Activated T-helper 2 cell treated with anti-CD3 and anti-CD28 coated beads, Interferon-gamma antibody, Interleukin-2, Interleukin-4, amounts not matched to agents 10 μg/mL and 5 μg/mL and 100 μg/mL, durations not matched to agents 14 hours and 24 hours and 36 hours (primary cell): ENCODE data around the gene PNMA8B. TPM values are rescaled to one million over a fixed set of nuclear protein-coding genes. Genes with fewer than 3 reads are reported as not detected.

Source experiments
- DNase-seq: peaks from one replicate; pipeline ENCODE4 v3.0.0; 2021; ENCODE audit warnings: low spot score
- H3K27ac Mint-ChIP-seq: one replicate; pipeline ENCODE4 v1.8.0; 2021; ENCODE audit warnings: mixed read lengths
- H3K27me3 Mint-ChIP-seq: one replicate; pipeline ENCODE4 v1.8.0; 2021; ENCODE audit warnings: low read depth, mixed read lengths
- H3K36me3 Mint-ChIP-seq: one replicate; pipeline ENCODE4 v1.8.0; 2021; ENCODE audit warnings: low read depth, mixed read lengths
- H3K4me1 Mint-ChIP-seq: one replicate; pipeline ENCODE4 v1.8.0; 2021; ENCODE audit warnings: low read depth, mixed read lengths
- H3K4me3 Mint-ChIP-seq: one replicate; pipeline ENCODE4 v1.8.0; 2021; ENCODE audit warnings: low read depth, mild to moderate bottlenecking, moderate library complexity, mixed read lengths
- H3K9me3 Mint-ChIP-seq: one replicate; pipeline ENCODE4 v1.8.0; 2021; ENCODE audit warnings: mixed read lengths
- intact Hi-C: fragments of 100-400 bp; cut with micrococcal nuclease; formaldehyde crosslinking; loops from one replicate; pipeline ENCODE4 v1.15.1; 2023
- total RNA-seq: library from RNA; stranded (reverse); gene quantifications from 2 replicates; pipeline ENCODE4 v1.2.3, GENCODE V29; 2022

PNMA8B gene
- total RNA-seq, 1 donor from 2014 or later = not detected

GRCh38 chr19:46451352-46451751 is 44.3 kb downstream of the PNMA8B start:
- no peaks in the 10 kb centered on the region for H3K4me1 Mint-ChIP-seq
- H3K4me3 Mint-ChIP-seq = no peak overlapping the region
- intact Hi-C loops = no loop called here
- peaks cover 11% of the 10 kb centered on the region for H3K27me3 Mint-ChIP-seq
- peaks cover 8% of the 10 kb centered on the region for H3K9me3 Mint-ChIP-seq
- H3K27ac Mint-ChIP-seq = no peak overlapping the region
- no peaks in the 10 kb centered on the region for H3K36me3 Mint-ChIP-seq
- DNase-seq = no peak

- no peaks in the 10 kb centered on the region for H3K4me1 Mint-ChIP-seq
- H3K36me3 Mint-ChIP-seq = no peaks in the 10 kb centered on the region
- no peak for DNase-seq
- no peak overlapping the region for H3K27ac Mint-ChIP-seq
- peaks cover 8% of the 10 kb centered on the region for H3K9me3 Mint-ChIP-seq
- peaks cover 14% of the 10 kb centered on the region for H3K27me3 Mint-ChIP-seq
- H3K4me3 Mint-ChIP-seq = no peak overlapping the region
- intact Hi-C loops = no loop called here
These were observed 44.9 kb downstream of the PNMA8B start for GRCh38 chr19:46450737-46451136.

- DNase-seq = no peak
- peaks cover 12% of the 10 kb centered on the region for H3K27me3 Mint-ChIP-seq
- H3K4me1 Mint-ChIP-seq = no peaks in the 10 kb centered on the region
- H3K9me3 Mint-ChIP-seq = peaks cover 8% of the 10 kb centered on the region
- intact Hi-C loops = no loop called here
- H3K4me3 Mint-ChIP-seq = no peak overlapping the region
- no peaks in the 10 kb centered on the region for H3K36me3 Mint-ChIP-seq
- H3K27ac Mint-ChIP-seq = no peak overlapping the region
These were observed 46.4 kb downstream of the PNMA8B start for GRCh38 chr19:46449228-46449627.

- H3K4me3 Mint-ChIP-seq = no peak overlapping the region
- H3K27ac Mint-ChIP-seq = no peak overlapping the region
- intact Hi-C loops = no loop called here
- DNase-seq = no peak
- H3K36me3 Mint-ChIP-seq = no peaks in the 10 kb centered on the region
- peaks cover 8% of the 10 kb centered on the region for H3K9me3 Mint-ChIP-seq
- peaks cover 12% of the 10 kb centered on the region for H3K27me3 Mint-ChIP-seq
- no peaks in the 10 kb centered on the region for H3K4me1 Mint-ChIP-seq
These were observed 47.1 kb downstream of the PNMA8B start for GRCh38 chr19:46448601-46449000.

DNA sequence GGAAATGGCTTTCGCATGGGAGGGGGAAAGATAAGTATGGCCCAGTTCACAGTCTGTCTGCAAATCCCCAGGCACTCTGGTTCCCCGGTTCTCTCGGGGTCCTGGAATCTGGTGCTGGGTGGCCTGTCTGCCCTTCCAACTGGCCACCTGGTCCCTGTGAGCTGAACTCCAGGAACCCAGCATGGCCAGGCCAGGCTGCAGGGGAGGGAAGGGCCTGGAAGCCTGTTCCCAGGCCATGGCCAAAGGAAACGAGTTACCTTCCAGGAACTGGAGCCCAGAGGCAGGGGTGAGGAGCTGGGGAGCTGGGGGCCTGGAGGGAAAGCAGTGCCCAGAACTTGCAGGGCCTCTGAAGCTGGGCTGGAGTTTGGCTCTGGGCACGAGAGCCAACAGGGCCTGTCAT is 47.8 kb downstream of the PNMA8B start:
- DNase-seq = no peak
- intact Hi-C loops = no loop called here
- Mint-ChIP-seq H3K27ac (no peak overlapping the region), H3K4me1 (no peaks in the 10 kb centered on the region), H3K27me3 (peaks cover 16% of the 10 kb centered on the region), H3K4me3 (no peak overlapping the region), H3K9me3 (peaks cover 8% of the 10 kb centered on the region), H3K36me3 (no peaks in the 10 kb centered on the region)

DNA sequence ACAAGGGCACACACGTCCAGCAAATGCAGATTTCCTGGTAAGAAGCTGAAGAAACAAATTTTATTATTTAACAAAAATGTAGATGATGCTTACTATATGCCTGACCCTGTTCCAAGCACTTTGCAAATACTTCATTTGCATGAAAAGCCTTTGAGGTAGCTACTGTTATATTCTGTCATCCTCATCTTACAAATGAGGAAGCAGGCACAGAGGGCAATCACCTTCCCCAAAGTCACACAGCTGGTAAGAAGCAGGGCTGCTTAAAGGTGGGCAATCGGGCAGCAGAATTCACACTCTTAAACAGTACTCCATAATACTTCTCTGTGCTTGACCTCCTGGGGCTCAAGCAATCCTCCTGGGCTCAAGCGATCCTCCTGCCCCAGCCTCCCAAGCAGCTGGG is 48.7 kb downstream of the PNMA8B start:
- H3K9me3 Mint-ChIP-seq = peaks cover 8% of the 10 kb centered on the region
- no peak for DNase-seq
- H3K36me3 Mint-ChIP-seq = no peaks in the 10 kb centered on the region
- peaks cover 16% of the 10 kb centered on the region for H3K27me3 Mint-ChIP-seq
- no peak overlapping the region for H3K4me3 Mint-ChIP-seq
- no peaks in the 10 kb centered on the region for H3K4me1 Mint-ChIP-seq
- intact Hi-C loops = no loop called here
- H3K27ac Mint-ChIP-seq = no peak overlapping the region

- H3K4me3 Mint-ChIP-seq = no peak overlapping the region
- H3K4me1 Mint-ChIP-seq = no peaks in the 10 kb centered on the region
- peaks cover 8% of the 10 kb centered on the region for H3K9me3 Mint-ChIP-seq
- H3K36me3 Mint-ChIP-seq = no peaks in the 10 kb centered on the region
- DNase-seq = no peak
- intact Hi-C loops = no loop called here
- no peak overlapping the region for H3K27ac Mint-ChIP-seq
- H3K27me3 Mint-ChIP-seq = peaks cover 16% of the 10 kb centered on the region
These were observed 49.6 kb downstream of the PNMA8B start for GRCh38 chr19:46446021-46446420.

DNA sequence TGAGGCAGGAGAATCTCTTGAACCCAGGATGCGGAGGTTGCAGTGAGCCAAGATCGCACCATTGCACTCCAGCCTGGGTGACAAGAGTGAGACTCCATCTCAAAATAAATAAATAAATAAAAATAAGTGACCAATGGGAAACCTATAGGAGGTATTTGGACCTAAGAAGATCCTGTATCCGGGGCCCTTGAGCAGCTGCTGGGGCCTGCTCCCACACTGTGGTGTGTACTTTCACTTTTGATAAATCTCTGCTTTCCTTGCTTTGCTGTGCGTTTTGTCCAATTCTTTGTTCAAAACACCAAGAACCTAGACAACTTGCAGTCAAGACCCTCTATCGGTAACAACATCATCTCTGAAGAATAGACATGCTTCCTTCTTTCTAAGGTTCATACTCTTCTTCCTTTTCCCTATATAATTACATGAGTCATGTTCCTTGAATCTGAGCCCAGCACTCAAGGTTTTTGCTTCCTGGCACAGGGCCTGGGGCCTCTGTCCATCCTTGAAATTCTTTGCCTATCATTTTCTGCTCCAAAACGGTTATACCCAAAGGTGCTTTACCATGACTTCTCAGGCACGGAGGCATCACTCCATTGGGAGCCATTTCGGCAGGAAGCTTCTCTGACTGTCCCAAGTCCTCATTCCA is 52.7 kb downstream of the PNMA8B start:
- Mint-ChIP-seq H3K27me3 (peaks cover 9% of the 10 kb centered on the region), H3K4me1 (no peaks in the 10 kb centered on the region), H3K4me3 (no peak overlapping the region), H3K27ac (no peak overlapping the region), H3K9me3 (no peaks in the 10 kb centered on the region), H3K36me3 (no peaks in the 10 kb centered on the region)
- intact Hi-C loops = no loop called here
- DNase-seq = no peak

GRCh38 chr19:46441866-46442265 is 53.8 kb downstream of the PNMA8B start:
- no peak overlapping the region for H3K4me3 Mint-ChIP-seq
- H3K4me1 Mint-ChIP-seq = no peaks in the 10 kb centered on the region
- H3K27ac Mint-ChIP-seq = no peak overlapping the region

More at GRCh38 chr19:46441866-46442265, 53.8 kb downstream of the PNMA8B start:
- H3K36me3 Mint-ChIP-seq = no peaks in the 10 kb centered on the region
- H3K9me3 Mint-ChIP-seq = no peaks in the 10 kb centered on the region
- no peak for DNase-seq
- intact Hi-C loops = no loop called here
- H3K27me3 Mint-ChIP-seq = peaks cover 9% of the 10 kb centered on the region

Other genes starting within 250 kb of the PNMA8B start
- gene HIF3A, start 198.8 kb downstream of the PNMA8B start, total RNA-seq = not detected in 2 replicates
- gene PPP5C, start 148.8 kb downstream of the PNMA8B start, total RNA-seq = 136 TPM in 2 replicates
- gene CCDC8, start 82.3 kb downstream of the PNMA8B start, total RNA-seq = not detected in 2 replicates
- not detected in 2 replicates for gene PNMA8C, start 66.9 kb downstream of the PNMA8B start, total RNA-seq
- not detected in 2 replicates for gene PNMA8A, start 24.3 kb downstream of the PNMA8B start, total RNA-seq
- 537 and 553 TPM in 2 replicates for gene CALM3, start 105.5 kb upstream of the PNMA8B start, total RNA-seq
- gene PTGIR, start 129.2 kb upstream of the PNMA8B start, total RNA-seq = 214 and 218 TPM in 2 replicates
- 21.4 and 29.1 TPM in 2 replicates for gene GNG8, start 140.3 kb upstream of the PNMA8B start, total RNA-seq
- 6.1 and 6.5 TPM in 2 replicates for gene DACT3, start 165.3 kb upstream of the PNMA8B start, total RNA-seq
- 77.9 and 79.8 TPM in 2 replicates for gene PRKD2, start 221.2 kb upstream of the PNMA8B start, total RNA-seq